GM19351 (cell line): Measurements from ENCODE around the gene DMBT1.

Source experiments
- ATAC-seq: cut with Tn5 transposase; IDR thresholded peaks from one replicate; pipeline ENCODE4 v1.9.1; 2021; ENCODE audit warnings: mild to moderate bottlenecking, moderate library complexity; ENCODE audit not compliant: unreplicated experiment

Gene DMBT1

DNA sequence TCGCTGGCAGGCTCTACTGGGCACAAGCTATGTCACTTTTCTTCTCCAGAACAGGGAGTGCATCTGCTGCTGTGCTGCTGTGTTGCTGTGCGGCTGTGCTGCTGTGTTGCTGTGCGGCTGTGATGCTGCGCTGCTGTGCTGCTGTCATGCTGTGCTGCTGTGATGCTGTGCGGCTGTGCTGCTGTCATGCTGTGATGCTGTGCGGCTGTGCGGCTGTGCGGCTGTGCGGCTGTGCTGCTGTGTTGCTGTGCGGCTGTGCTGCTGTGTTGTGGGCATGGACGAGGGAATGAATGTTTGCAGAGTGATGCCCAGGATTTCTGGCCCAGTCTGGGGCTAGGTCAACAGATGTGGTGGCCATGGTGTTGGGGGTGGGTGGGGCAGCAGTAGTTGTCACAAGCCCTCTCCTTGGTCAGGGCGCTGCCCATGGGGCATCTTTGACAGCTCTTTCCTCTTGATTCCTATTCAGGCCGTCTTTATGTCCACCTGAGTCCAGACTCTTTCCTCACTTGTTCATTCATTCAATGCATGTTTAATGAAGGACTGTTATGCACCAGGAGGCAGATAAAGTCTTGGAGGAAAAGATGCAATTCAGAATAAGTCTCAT, 83.5 kb downstream of the DMBT1 start:
- ATAC-seq: no peak

- ATAC-seq: no peak
These were observed 86.2 kb downstream of the DMBT1 start for GRCh38 chr10:122646511-122647382.

DNA sequence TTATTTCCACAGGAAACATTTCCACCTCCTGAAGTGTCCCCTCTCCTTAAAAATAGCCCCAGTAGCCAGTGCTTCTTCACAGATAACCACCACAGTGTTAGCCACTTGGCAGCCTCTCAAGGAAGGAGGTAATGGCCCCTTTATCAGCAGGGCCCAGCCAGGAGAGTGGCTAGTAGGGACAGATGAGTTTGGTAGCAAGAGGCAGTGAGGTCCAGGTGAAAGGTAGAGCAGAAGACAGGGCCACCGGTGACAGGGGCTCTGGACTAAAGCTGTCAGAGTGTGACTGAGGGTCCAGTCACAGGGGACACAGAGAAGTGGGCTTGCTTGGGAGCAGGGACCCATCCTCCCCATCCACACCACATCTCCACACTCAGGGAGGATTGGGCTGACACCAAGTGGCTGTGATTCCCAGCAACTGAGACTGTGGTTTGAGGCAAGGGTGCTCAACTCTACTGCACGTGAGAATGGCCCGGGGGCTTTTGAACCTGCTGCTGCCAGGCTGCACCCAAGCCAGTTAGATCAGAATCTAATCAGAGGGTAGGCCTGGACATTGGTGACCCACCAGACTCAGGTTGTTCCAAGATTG, 86.9 kb downstream of the DMBT1 start:
- no peak for ATAC-seq

DNA sequence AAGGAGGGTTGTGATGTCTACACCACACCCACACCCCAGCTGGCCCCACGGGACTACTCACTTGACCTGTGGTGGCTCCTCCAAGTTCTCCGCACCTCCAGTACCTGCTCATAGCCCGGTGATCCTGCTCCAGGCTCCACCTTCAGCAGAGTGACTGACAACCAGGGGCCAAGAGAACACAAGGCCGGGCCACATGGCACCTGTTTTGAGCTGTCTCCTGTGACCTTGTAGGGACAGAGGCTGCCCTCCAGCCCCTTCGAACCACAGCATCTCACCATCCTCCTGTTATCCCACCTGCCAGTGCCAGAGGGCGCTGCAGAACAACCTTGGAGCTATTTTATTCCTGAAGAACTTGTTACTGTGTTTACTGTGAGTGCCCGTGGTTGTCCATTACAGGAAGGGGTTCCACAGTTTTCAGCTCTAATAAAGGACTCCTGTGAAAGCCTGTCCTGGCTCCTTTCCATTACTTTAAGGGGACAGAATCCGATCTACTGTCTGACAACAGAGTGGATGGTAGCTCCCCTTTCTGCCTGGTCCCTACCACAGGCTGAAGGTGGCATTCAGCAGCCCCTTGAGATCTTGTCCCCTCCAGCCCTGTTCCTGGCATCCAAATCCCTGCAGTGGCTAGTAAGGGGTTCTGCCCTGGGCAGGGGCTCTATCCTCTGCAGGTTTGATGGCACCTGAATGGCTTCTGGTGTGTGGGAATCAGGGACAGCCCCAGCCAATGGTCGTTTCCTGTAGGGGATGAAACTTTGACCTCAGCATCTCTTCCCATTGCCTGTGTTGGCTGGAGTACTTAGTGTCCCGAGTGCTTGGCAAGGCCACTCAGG, 88.3 kb downstream of the DMBT1 start:
- ATAC-seq: peak; percentile 71

GRCh38 chr10:122649903-122650302, 89.3 kb downstream of the DMBT1 start:
- ATAC-seq: no peak

DNA sequence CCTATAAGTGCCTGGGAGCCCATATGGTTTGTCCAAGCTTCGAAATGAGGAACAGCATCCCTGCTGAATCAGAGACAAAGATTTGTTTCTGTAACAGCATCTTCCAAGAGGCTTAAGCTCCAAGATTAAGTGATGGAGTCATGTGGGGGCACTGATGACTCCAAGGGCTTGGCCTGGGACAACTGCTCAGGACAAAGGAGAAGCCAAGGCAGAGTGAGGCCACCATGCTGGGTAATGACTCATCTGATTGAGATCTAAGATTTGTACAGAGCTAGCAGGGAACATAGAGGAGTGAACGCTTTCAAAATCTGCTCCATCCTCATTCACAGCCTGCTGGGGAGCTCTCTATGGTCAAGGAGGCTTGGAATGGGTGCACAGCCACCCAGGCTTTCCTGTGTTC, 89.8 kb downstream of the DMBT1 start:
- no peak for ATAC-seq

DNA sequence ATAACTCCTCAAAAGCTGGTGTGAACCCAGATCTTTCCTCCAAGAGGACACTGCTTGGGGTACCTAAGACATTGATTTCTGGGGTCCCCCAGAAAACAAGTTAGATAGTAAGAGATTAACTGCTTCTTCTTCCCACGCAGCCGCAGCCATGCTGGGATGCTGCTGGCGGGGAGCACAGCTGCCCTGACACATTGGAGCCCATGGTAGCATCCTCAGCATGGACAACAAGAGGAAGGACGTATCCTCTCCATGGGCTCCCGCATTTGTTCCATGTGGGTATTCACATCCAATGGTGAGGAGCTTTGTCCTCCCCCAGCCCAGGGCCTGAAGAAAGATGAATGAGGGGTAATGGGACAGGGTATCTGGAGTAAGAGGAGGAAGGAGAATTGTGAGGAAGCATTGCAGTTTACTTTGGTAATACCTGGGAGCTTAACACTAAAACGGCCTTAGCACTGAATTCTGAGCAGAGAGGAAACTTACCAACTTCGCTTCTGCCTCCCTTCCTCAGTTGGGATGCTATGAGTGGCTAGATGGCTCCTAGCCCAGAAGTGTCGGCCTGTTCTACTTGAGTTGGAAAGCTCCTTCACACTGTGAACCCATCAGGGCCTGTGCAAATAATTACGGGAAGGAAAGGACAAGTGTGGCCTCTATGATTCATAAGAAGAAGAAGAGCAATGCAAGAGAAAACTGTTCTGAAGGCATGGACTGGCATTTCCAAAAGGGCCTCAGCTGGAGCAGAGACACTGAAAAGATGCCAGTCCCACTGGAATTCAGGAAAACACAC, 95.2 kb downstream of the DMBT1 start:
- no peak for ATAC-seq

- ATAC-seq: no peak
These were observed 95.8 kb downstream of the DMBT1 start for GRCh38 chr10:122656308-122656705.

- no peak for ATAC-seq
These were observed 96.2 kb downstream of the DMBT1 start for GRCh38 chr10:122656741-122657140.

DNA sequence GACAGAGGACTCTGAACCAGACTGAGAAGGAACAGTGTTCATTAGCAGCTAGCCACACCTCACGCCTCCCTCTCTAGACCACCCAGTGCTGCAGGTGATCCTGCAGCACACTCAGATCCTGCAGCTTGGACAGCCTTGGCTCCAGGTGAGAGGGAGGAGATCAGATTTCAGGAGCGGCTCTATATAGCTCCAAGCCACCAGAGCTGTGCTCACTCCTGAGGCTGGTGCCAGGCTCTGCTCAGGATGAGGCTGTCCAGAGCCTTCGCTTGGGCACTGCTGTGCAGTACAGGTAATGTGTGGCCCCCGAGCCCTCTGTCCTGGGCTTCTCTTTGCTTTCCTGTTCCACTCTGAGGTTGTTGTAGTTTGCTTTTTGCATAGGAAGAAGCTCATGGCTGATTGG, 96.7 kb downstream of the DMBT1 start:
- ATAC-seq: no peak

- ATAC-seq: no peak
These were observed 97.2 kb downstream of the DMBT1 start for GRCh38 chr10:122657729-122658128.

DNA sequence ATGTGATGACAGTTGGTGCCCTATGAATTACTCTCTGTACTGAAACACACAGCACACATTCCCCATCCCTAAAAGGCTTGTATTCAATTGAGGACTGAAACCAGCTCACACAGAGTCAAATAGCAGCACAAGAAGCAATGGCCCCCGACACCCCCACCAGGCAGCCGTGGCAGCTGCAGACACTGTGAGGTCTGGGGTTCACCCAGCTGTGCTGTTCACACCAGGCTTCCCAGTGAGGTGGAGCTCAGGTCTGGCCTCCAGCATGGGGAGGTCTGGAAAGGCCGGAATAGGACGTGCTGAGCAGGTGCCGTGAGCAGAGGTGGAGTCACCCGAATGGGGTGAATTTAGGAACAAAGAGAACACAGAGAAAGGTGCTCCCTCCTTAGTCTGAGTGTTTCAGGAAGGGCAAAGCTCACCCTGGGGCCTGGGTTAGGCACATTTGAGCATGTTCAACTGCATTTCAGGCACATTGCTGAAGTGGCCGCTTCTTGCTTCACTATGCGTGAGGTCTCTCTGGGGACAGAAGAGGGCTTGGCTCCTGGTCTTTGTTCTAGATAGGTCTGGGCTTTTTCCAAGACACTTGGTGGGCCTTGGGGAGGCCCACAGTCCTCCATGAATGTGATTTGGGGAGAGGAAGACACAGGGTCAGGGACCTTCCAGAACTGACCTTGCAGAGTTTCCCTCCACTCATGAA, 97.9 kb downstream of the DMBT1 start:
- ATAC-seq: no peak

DNA sequence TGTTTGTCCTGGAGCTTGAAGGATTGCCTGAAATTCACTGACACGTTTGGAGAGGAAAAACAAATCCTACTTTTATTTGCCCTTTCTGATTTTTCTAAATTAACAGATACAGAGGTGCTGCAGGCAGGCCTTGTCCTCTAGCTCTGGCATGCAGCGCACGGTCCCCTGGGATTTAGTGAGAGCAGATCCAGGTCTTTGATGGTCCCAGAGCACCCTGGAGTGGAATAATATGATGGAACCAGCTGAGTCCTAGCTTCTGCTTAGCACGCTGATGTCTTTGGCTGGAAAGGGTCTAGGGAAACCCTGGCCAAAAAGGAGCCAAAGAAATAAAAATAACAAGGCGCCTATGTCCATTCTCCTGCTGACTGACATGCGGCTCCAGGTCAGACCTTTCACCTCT, 98.6 kb downstream of the DMBT1 start:
- no peak for ATAC-seq

GRCh38 chr10:122659651-122660050, 99.1 kb downstream of the DMBT1 start:
- ATAC-seq: no peak

GRCh38 chr10:122660696-122661095, 100.1 kb downstream of the DMBT1 start:
- no peak for ATAC-seq

- ATAC-seq: no peak
These were observed 101.7 kb downstream of the DMBT1 start for GRCh38 chr10:122662231-122662630.

DNA sequence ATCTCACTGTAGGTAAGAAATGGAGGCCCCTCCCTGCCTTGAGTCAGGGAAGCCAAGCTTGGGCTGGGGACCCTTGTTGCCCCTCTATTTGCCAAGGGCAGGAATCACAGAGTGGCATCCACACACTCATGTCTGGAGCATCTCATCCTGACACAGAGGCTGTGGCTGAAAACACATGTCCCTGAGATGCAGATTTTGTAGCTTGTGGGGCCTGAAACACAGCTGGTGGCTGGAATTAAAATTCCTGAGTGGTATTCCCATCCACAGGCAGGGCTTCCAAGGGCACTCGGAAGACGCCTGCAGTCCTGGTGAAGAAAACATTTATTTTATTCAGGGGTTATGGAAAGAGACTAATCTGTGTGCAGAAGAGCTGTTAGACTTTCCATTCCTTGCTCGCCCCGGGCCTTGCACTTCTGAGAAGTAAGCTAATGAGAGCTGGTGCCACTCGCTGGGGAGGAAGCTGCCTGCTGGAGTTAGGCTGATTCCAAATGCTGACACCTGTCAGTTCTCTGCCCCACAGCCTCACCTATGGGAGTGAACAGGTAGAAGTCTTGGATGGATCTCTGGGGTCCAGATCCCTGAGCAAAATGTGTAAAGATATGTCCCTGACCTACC, 103.1 kb downstream of the DMBT1 start:
- no peak for ATAC-seq

GRCh38 chr10:122664501-122664900, 103.9 kb downstream of the DMBT1 start:
- no peak for ATAC-seq

DNA sequence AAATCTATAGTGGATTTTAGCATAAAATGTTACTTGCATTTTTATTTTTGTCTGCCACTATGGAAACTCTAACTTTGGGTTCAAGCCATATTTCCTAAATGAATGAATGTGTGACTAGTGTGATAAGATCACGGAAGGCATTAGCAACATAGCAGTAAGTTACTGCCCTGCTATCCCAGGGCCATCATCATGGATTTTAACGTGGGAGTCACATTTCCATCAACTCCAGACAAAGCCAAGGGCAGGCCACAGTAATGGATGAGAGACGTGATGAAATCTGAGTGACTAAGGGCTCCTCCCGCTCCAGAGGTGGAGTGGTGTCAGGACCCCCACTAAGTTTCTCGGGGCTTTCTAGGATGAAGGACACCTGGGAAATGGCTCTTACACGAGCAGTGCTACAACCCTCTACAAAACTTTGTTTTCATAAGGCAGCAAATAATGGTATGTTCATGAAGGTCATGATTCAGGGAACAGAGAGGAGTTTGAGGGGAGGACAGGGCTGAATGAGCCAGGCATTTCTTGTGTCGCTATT, 104.8 kb downstream of the DMBT1 start:
- ATAC-seq: no peak
